ENCODE data around the gene RAB24.

The RAB24 gene

GRCh38 chr5:177313561-177314259, 10.2 kb upstream of the RAB24 start:
- no peak for ATAC-seq
- TF ChIP-seq PPARA (CRISPR knock-in tag; IDR thresholded peaks at IDR 0.05; ENCODE audit: borderline replicate concordance) = no peak
- TF ChIP-seq ISL1 (CRISPR knock-in tag; IDR thresholded peaks at IDR 0.05) = no peak
- TF ChIP-seq CSDC2 (CRISPR knock-in tag; IDR thresholded peaks at IDR 0.05) = no peak
- TF ChIP-seq RARB (CRISPR knock-in tag; IDR thresholded peaks at IDR 0.05) = no peak
- no peak for TF ChIP-seq TCF4 (CRISPR knock-in tag; IDR thresholded peaks at IDR 0.05; ENCODE audit: borderline replicate concordance)
- no peak for TF ChIP-seq CREB5 (CRISPR knock-in tag; IDR thresholded peaks at IDR 0.05; ENCODE audit: low read depth)
- no peak for TF ChIP-seq ESRRG (CRISPR knock-in tag; IDR thresholded peaks at IDR 0.05)
- no peak for TF ChIP-seq ZC3H10 (CRISPR knock-in tag; IDR thresholded peaks at IDR 0.05)
- TF ChIP-seq ZNF565 (CRISPR knock-in tag; conservative IDR thresholded peaks at IDR 0.05; ENCODE audit: low read depth) = no peak
- no peak for TF ChIP-seq TSHZ2 (CRISPR knock-in tag; IDR thresholded peaks at IDR 0.05)
- no peak for TF ChIP-seq SNAI2 (CRISPR knock-in tag; IDR thresholded peaks at IDR 0.05)
- TF ChIP-seq ZNF70 (CRISPR knock-in tag; IDR thresholded peaks at IDR 0.05) = no peak
- TF ChIP-seq OSR1 (CRISPR knock-in tag; IDR thresholded peaks at IDR 0.05) = no peak
- no peak for TF ChIP-seq POU6F1 (CRISPR knock-in tag; IDR thresholded peaks at IDR 0.05; ENCODE audit: borderline replicate concordance, low read depth)

- ATAC-seq = peak; percentile 10
- TF ChIP-seq ZNF8 (CRISPR knock-in tag; IDR thresholded peaks at IDR 0.05) = no peak
- TF ChIP-seq OSR1 (CRISPR knock-in tag; IDR thresholded peaks at IDR 0.05) = no peak
- TF ChIP-seq ARNTL (CRISPR knock-in tag; IDR thresholded peaks at IDR 0.05; ENCODE audit: borderline replicate concordance, low read depth) = no peak
- TF ChIP-seq ZFP3 (CRISPR knock-in tag; IDR thresholded peaks at IDR 0.05) = no peak
- TF ChIP-seq TOX (CRISPR knock-in tag; IDR thresholded peaks at IDR 0.05; ENCODE audit: borderline replicate concordance) = no peak
- no peak for TF ChIP-seq RARB (CRISPR knock-in tag; IDR thresholded peaks at IDR 0.05)
- no peak for TF ChIP-seq ZNF70 (CRISPR knock-in tag; IDR thresholded peaks at IDR 0.05)
- TF ChIP-seq ZC3H10 (CRISPR knock-in tag; IDR thresholded peaks at IDR 0.05) = no peak
- no peak for TF ChIP-seq SNAI2 (CRISPR knock-in tag; IDR thresholded peaks at IDR 0.05)
- TF ChIP-seq TSHZ2 (CRISPR knock-in tag; IDR thresholded peaks at IDR 0.05) = no peak
- no peak for TF ChIP-seq TCF4 (CRISPR knock-in tag; IDR thresholded peaks at IDR 0.05; ENCODE audit: borderline replicate concordance)
Measured at GRCh38 chr5:177312649-177313181, 9.2 kb upstream of the RAB24 start.

- peak; percentile 80 for ATAC-seq
- TF ChIP-seq PATZ1 (CRISPR knock-in tag; IDR thresholded peaks at IDR 0.05; ENCODE audit: borderline replicate concordance) = no peak
- TF ChIP-seq ZFP3 (CRISPR knock-in tag; IDR thresholded peaks at IDR 0.05) = no peak
- TF ChIP-seq ZNF8 (CRISPR knock-in tag; IDR thresholded peaks at IDR 0.05) = no peak
- TF ChIP-seq TOX (CRISPR knock-in tag; IDR thresholded peaks at IDR 0.05; ENCODE audit: borderline replicate concordance) = no peak
- TF ChIP-seq ISL1 (CRISPR knock-in tag; IDR thresholded peaks at IDR 0.05) = no peak
- TF ChIP-seq TCF4 (CRISPR knock-in tag; IDR thresholded peaks at IDR 0.05; ENCODE audit: borderline replicate concordance) = no peak
- TF ChIP-seq ZNF70 (CRISPR knock-in tag; IDR thresholded peaks at IDR 0.05) = no peak
- TF ChIP-seq GLIS3 (CRISPR knock-in tag; IDR thresholded peaks at IDR 0.05) = no peak
- TF ChIP-seq SNAI2 (CRISPR knock-in tag; IDR thresholded peaks at IDR 0.05) = no peak
- TF ChIP-seq ESRRG (CRISPR knock-in tag; IDR thresholded peaks at IDR 0.05) = no peak
- TF ChIP-seq POU6F1 (CRISPR knock-in tag; IDR thresholded peaks at IDR 0.05; ENCODE audit: borderline replicate concordance, low read depth) = no peak
- no peak for TF ChIP-seq ZC3H10 (CRISPR knock-in tag; IDR thresholded peaks at IDR 0.05)
Measured at GRCh38 chr5:177311723-177312648, 8.5 kb upstream of the RAB24 start, which contains the start of gene MXD3. Gene MXD3 (minus strand): TSS chr5:177311898. CDS start chr5:177311830, 68 bp downstream.

Data from SK-N-SH treated with all-trans-retinoic acid at 6 μM for 48 hours (cell line).